RWPE2 (cell line): ENCODE measurements around the gene BCL2L15.

Experiments
- ATAC-seq: fragments of 200-7000 bp; cut with Tn5 transposase; 3 replicates; pipeline ENCODE4 v1.9.1; 2021; ENCODE audit warnings: low read depth
- DNase-seq: peaks from one replicate; pipeline ENCODE4 v3.0.0-alpha.2; 2020; ENCODE audit warnings: low spot score
- H3K27ac ChIP-seq: fragments of 450-650 bp; 2 replicates; pipeline ENCODE4 v1.5.1; 2017; ENCODE audit warnings: mild to moderate bottlenecking; ENCODE audit not compliant: poor library complexity, severe bottlenecking
- H3K27me3 ChIP-seq: fragments of 250-450 bp; sonication (Bioruptor Pico); 2 replicates; pipeline ENCODE4 v1.5.1; 2021; ENCODE audit warnings: mild to moderate bottlenecking, moderate library complexity; ENCODE audit not compliant: insufficient read depth, poor library complexity, severe bottlenecking
- H3K36me3 ChIP-seq: fragments of 250-450 bp; sonication (Bioruptor Pico); 2 replicates; pipeline ENCODE4 v1.5.1; 2020; ENCODE audit warnings: low read depth, mild to moderate bottlenecking, moderate library complexity
- H3K4me1 ChIP-seq: fragments of 250-450 bp; sonication (Bioruptor Pico); 2 replicates; pipeline ENCODE4 v1.5.1; 2021; ENCODE audit warnings: mild to moderate bottlenecking, moderate library complexity; ENCODE audit not compliant: insufficient read depth, poor library complexity, severe bottlenecking
- H3K4me3 ChIP-seq: fragments of 250-450 bp; sonication (Bioruptor Pico); 2 replicates; pipeline ENCODE4 v1.5.1; 2021; ENCODE audit warnings: mild to moderate bottlenecking, moderate library complexity; ENCODE audit not compliant: severe bottlenecking
- H3K9me3 ChIP-seq: fragments of 250-450 bp; sonication (Bioruptor Pico); 2 replicates; pipeline ENCODE4 v1.5.1; 2021; ENCODE audit warnings: mild to moderate bottlenecking, moderate library complexity; ENCODE audit not compliant: severe bottlenecking
- TF ChIP-seq, protein P1 (sequence below): fragments of 450-650 bp; IDR thresholded peaks from one replicate; pipeline ENCODE4 v1.5.1; 2017; ENCODE audit warnings: mild to moderate bottlenecking, moderate library complexity; ENCODE audit not compliant: poor library complexity, severe bottlenecking

BCL2L15 gene

DNA sequence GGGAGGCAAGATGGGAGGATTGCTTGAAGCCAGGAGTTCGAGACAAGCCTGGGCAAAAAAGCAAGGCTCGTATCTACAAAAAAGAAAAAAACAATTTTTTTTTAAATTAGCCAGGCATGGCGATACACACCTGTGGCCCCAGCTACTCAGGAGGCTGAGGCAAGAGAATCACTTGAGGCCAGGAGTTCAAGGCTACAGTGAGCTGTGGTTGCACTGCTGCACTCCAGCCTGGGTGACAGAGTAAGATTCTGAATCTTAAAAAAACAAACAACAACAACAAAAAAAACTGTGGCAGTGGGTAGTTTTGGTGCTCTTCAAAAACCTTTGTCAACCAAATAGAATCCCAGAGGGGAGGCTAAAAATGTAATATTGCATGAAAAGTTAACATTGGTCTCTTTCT lies 16.6 kb downstream of the BCL2L15 start:
- Histone ChIP-seq H3K27ac (no peak overlapping the region), H3K4me1 (peaks cover 10% of the 10 kb centered on the region), H3K36me3 (no peaks in the 10 kb centered on the region), H3K9me3 (no peaks in the 10 kb centered on the region), H3K4me3 (no peak overlapping the region), H3K27me3 (no peaks in the 10 kb centered on the region)
- ATAC-seq (no peak), DNase-seq (no peak)
- TF ChIP-seq, protein P1, sequence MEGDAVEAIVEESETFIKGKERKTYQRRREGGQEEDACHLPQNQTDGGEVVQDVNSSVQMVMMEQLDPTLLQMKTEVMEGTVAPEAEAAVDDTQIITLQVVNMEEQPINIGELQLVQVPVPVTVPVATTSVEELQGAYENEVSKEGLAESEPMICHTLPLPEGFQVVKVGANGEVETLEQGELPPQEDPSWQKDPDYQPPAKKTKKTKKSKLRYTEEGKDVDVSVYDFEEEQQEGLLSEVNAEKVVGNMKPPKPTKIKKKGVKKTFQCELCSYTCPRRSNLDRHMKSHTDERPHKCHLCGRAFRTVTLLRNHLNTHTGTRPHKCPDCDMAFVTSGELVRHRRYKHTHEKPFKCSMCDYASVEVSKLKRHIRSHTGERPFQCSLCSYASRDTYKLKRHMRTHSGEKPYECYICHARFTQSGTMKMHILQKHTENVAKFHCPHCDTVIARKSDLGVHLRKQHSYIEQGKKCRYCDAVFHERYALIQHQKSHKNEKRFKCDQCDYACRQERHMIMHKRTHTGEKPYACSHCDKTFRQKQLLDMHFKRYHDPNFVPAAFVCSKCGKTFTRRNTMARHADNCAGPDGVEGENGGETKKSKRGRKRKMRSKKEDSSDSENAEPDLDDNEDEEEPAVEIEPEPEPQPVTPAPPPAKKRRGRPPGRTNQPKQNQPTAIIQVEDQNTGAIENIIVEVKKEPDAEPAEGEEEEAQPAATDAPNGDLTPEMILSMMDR: no peak

DNA sequence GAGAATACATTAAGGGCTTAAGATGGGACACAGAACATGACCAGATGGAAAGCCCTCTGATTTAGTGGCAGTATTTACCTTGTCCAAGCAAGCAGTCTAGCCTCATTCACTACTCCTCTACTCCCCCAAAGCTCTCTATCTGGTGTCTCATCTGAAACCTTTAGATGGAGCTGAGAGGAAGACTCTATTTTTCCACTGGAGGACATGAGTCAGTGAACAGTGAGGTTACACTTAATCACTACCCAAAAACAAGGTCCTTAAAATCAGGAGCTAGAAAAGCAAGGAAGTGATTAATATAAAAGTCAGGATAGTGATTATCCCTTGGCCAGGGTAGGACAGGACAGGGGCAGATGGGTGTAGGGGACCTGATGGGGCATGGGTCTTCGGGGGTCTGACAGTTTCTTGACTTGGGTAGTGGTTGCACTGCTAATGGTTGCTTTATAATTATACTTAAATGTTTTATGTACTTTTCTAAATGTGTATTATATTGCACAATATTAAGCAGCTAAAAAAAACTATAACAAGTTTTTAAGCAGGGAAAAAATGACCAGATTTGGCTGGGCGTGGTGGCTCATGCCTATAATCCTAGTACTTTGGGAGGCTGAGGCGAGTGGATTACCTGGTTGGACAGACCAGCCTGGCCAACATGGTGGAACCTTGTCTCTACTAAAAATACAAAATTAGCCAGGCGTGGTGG lies 18.8 kb downstream of the BCL2L15 start:
- ATAC-seq (peak; percentile 69; the same call in 2 of the 3 replicates), DNase-seq (no peak)
- TF ChIP-seq, protein P1: no peak
- H3K27me3 ChIP-seq: no peaks in the 10 kb centered on the region
- H3K27ac ChIP-seq: peak overlapping the region; percentile 35
- H3K9me3 ChIP-seq: no peaks in the 10 kb centered on the region
- H3K36me3 ChIP-seq: no peaks in the 10 kb centered on the region
- peaks cover 6% of the 10 kb centered on the region for H3K4me1 ChIP-seq
- H3K4me3 ChIP-seq: no peak overlapping the region

DNA sequence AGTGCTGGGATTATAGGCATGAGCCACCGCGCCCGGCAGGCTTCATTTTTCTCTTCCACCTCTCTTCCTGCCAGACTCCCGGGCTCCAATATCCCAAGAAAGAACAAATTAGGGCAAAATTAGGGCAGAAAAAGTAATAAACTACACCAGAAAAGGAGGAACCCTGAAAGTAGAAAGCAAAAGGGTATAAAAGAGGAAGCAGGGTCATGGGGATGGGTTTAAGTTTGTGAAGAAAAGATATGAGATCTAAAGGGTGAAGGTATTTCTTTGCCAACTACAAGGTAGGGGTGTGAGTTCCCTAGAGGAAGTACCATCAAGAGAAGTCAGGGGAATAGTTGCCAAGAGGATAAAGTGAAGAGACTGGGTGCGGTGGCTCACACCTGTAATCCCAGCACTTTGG lies 25.7 kb downstream of the BCL2L15 start:
- no peak overlapping the region for H3K4me3 ChIP-seq
- ATAC-seq (no peak), DNase-seq (no peak)
- H3K27ac ChIP-seq: peak overlapping the region; percentile 67
- no peaks in the 10 kb centered on the region for H3K36me3 ChIP-seq
- H3K9me3 ChIP-seq: no peaks in the 10 kb centered on the region
- no peaks in the 10 kb centered on the region for H3K27me3 ChIP-seq
- TF ChIP-seq, protein P1: no peak
- peaks cover 18% of the 10 kb centered on the region for H3K4me1 ChIP-seq

DNA sequence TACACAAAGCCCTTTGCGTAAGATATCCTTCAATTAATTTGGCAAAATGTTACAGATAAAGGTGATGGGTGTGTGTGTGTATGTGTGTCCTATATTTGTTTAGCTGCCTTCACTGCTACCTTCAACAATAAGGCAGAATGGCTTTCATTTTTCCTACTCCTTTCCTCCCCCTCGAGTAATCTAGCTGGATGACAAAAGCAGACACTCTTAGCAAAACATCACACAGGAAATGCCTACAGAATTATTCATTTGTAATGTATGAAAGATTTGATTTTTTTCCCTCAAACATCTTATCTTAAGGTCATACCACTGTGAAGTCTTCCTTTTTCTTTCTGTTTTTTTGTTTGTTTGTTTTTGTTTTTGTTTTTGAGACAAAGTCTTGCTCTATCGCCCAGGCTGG lies 26.5 kb downstream of the BCL2L15 start:
- no peaks in the 10 kb centered on the region for H3K9me3 ChIP-seq
- ATAC-seq: peak; percentile 85
- H3K27me3 ChIP-seq: no peaks in the 10 kb centered on the region
- peak overlapping the region; percentile 67 for H3K27ac ChIP-seq
- H3K4me1 ChIP-seq: peaks cover 17% of the 10 kb centered on the region
- H3K36me3 ChIP-seq: no peaks in the 10 kb centered on the region
- H3K4me3 ChIP-seq: no peak overlapping the region
- no peak for DNase-seq
- TF ChIP-seq, protein P1: no peak

DNA sequence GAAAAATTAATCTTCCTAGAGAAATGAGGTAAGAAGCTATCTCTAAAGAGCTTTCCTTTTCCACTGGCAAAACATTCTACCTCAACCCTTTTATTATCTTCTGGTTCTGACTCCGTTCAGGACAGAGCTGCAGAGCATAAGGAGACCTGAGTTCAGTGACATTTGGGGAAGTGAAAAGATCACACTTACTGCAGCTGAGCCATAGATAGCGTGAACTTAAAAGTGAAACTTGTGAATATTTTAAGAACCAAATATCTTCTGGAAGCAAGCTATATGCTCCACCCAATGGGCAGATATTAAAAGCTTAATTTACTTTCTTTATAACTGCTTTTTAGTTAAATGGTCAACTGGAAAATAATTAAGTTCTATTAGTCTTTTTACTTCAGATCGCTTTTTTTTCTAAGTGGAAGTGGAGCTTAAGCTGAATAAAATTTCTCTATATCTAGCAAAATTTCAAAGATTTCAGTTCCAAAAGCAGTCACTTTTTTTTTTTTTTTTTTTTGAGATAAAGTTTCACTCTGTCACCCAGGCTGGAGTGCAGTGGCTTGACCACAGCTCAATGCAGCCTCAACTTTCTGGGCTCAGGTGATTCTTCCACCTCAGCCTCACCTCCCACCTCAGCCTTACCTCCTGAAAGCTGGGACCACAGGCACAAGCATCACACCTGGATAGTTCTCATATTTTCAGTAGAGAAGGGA lies 27.8 kb downstream of the BCL2L15 start:
- no peaks in the 10 kb centered on the region for H3K36me3 ChIP-seq

More for the DNA sequence above, 27.8 kb downstream of the BCL2L15 start:
- DNase-seq (no peak), ATAC-seq (no peak)
- Histone ChIP-seq H3K4me3 (no peak overlapping the region), H3K27ac (peak overlapping the region; percentile 67), H3K9me3 (no peaks in the 10 kb centered on the region), H3K27me3 (no peaks in the 10 kb centered on the region), H3K4me1 (peaks cover 17% of the 10 kb centered on the region)
- TF ChIP-seq, protein P1: no peak
